GM10847 (cell line): ENCODE results near the gene PHACTR1.

Experiments
- POLR2A ChIP-seq: IDR thresholded peaks from 2 replicates; pipeline ENCODE4 v1.6.1; 2011; ENCODE audit not compliant: insufficient read length; ENCODE audit errors: extremely low read depth

The PHACTR1 gene

DNA sequence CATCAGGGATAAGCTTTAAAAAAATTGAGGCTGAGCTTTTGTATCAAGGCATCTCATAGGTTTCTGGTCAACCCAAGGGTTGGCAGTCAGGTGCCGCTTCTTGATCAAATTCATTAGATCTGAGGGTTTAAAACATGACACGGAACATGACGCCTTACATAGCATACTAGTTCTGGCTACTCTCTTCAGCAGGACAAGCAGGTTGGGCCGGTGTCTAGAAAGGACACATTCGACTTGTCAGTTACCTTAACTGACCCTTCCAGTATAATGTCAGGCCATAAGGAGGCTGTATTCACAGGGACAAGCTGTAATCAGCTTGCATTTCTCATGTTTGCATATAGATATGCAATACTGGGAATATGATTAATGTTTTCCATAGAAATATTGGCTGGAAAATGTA, 65.6 kb downstream of the PHACTR1 start:
- TF ChIP-seq POLR2A = no peak

DNA sequence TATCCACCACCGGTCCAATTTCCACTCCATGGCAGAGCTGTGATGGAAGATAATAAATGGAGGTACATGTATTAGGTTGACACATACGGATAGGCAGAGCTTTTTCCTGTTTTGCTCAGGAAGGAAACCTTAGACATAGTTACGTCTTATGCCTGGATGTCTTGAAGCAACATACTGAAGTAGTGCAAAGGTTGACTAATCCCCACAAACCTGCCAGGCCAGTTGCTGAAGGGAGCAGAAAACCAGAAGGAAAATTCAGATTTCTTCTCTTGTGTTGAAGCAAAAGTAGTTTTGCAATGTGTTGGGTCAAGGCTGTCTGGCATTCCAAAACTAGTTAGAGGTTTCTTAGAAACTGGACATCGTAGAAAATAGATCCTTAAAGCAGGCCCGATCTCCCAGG, 68.7 kb downstream of the PHACTR1 start:
- no peak for TF ChIP-seq POLR2A

DNA sequence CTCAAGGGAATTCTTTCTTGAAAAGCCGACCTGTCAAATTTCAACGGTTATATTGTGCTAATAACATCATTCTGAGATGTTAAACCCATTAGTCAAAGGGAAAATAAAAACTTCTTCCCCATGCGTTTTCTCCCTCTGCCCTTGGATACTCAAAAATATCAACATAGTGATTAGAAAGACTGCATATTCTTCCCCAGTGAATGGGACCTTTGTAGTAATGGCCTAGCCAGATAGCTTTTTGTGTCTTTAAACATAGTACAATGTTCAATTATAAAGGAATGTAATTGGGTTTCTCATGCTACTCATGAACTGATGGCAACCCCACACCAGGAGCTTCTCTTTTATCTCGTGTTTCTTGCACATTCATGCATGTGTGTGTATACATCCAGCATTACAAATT, 69.4 kb downstream of the PHACTR1 start:
- no peak for TF ChIP-seq POLR2A

- TF ChIP-seq POLR2A = no peak
Measured at GRCh38 chr6:12791371-12791770, 74.8 kb downstream of the PHACTR1 start.

DNA sequence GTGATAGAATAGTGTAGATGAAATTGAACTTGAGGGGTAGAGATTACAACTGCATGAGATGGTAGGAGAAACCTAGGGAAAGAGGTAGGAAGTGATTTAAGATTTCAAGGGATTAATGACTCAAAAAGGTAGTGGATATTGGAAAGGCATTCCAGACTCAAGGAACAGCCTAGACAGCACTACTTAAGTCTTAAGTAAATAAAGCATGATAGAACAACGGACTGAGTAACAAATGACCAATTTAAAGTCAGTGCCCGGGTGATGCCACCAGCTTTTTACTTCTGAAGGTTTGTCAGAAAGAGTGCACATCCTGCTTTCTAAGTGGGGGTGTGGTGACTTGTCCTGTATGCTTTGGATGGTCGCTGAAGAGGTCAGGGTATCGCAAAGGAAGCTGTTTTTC, 81.8 kb downstream of the PHACTR1 start:
- TF ChIP-seq POLR2A = no peak

DNA sequence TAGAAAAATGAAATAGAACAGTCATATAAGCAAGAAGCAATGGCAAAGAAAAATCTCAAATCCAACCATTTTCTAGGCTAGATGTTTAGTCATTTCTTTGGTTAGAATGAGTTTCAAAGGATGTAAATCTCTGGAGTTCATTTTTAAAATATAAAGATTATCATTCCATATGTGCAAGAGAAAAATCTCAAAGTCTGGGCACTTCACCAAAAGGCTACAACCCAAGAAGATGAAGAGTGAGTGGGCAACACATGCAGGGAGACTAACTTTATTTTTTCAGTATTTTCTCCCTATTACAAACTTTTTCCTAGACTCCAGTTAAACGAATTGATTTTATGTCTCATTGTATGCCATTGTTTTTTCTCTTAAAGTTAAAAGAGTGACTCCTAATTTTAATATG, 83.6 kb downstream of the PHACTR1 start:
- TF ChIP-seq POLR2A = no peak

DNA sequence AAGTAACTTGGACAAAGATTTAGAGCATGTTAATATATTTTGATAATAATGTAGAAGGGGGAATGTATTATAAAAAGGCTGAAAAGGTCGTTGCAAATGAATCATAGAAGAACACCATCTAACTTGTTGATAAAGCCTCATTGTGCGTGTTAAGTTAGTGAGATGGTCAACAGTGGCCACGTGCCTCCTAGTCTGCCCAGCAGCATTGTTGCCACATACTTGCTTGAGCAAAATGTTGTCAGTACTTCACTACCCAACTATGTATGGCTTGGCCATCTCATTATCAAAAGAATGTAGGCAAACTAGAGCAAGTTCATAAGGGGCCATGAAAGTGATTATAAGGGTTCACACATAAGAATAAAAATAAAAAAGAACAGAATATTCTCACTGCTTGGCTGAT, 84.6 kb downstream of the PHACTR1 start:
- no peak for TF ChIP-seq POLR2A

DNA sequence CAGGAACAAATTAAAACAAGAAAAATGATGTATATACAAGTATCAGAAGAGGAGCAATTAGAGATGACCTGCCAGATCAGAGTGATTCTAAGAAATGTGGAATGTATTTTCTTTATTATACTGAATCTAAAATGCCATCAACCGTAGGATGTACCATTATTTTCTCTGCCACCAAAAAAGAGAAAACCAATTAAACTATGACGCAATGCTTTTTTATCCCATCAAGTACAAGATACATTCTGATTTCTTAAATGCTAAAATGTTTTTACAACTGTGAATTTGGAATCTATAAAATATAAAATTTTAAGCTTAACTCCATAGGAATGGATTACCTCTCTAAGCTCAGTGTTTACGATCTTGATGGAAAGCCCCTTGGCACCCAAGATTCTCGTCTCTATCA, 85.9 kb downstream of the PHACTR1 start:
- TF ChIP-seq POLR2A = no peak

- TF ChIP-seq POLR2A = no peak
Measured at GRCh38 chr6:12803486-12803885, 86.9 kb downstream of the PHACTR1 start.

- TF ChIP-seq POLR2A = no peak
Measured at GRCh38 chr6:12804952-12805645, 88.5 kb downstream of the PHACTR1 start.

DNA sequence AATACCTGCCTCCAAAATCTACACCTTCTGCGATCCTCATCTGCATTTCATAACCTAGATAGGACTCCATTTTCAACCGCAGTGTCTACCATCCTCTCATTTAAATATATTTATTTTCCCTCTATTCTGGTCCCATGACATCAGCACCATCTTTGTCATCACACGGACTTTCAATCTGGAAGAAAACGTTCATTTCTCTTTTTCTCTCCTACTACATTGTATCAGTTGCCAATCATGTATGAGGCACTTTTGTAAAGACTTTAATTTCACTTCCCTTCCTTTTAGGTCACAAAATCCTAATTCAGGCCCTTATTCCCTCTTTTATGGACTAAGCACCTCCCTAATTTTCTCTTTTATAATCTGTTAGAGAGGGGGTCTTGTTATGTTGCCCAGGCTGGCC, 89.6 kb downstream of the PHACTR1 start:
- no peak for TF ChIP-seq POLR2A

DNA sequence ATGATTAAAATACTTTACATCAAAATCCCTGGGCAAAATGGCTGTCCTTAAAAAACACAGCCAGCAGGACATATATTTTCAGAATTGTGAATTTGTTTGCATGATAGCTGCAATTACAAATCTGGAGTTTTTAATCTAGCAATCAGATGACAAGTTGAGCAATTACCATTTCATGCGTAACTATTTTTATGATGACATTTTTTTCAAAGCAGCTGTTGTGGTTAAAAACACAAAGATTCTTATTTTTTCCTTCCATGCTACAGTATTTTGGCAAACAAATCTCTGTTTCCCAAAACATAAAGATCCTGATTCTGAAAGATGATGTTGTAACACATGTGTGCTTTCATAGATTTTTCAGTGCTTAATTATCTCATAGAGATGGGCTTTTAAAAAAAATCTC, 90.2 kb downstream of the PHACTR1 start:
- TF ChIP-seq POLR2A = no peak

DNA sequence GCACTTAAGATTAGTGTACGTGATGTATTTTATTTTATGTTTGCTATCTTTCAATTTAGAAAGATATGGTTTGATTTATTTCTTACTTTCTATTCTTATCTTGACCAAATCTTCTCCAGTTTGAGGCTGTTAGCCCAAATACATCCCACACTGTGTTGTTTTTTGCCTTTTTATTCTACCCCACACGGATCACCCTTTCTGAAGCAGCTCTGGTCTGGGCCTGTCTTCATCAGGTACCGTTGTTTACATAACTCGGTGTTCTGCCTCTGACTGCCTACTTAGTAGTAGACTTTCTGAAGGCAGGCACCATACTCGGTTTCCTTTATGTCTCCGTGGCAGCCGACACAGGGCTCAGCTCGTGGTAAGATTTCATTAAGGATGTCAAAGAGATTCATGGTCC, 95.0 kb downstream of the PHACTR1 start:
- no peak for TF ChIP-seq POLR2A

GRCh38 chr6:12813321-12813720, 96.8 kb downstream of the PHACTR1 start:
- TF ChIP-seq POLR2A = no peak

- no peak for TF ChIP-seq POLR2A
Measured at GRCh38 chr6:12814015-12814414, 97.4 kb downstream of the PHACTR1 start.

GRCh38 chr6:12815089-12815488, 98.5 kb downstream of the PHACTR1 start:
- TF ChIP-seq POLR2A = no peak

DNA sequence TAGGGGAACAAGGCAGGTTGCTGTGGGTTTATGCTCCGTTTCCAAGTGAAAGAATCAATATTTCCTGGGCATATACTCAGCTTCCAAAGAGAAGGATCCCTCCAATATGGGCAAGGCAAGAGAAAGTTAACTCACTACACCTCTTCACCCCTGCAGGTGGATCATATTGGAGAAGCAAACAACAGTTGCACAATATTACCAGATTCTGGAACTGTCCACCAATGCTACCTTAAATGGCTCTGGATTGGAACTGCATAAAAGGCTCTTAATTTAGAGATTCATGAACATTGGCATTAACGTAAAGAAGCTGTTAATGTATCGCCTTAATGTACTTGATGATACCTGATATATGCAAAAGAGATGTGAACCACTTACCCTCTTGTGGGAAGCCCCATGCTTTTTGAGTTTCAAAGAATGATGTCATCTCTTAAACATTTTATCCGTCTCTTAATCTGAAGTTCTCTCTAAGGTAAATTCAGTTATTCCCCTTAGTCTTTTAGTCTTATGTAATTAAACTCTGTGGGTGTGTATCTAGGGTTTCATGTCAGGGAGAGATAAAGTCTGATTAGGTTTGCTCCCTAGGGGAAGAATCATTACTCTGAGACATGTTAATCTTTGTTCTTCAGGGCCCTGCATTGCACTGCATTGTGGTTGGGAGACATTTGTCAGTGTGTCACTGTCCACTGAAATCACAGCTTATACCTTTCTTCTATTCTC, 99.5 kb downstream of the PHACTR1 start:
- TF ChIP-seq POLR2A = no peak
